NT2/D1 (cell line): Measurements from ENCODE around the gene SEMA3F.

Experiments
- DNase-seq: peaks from one replicate; pipeline ENCODE4 v3.0.0-alpha.2; 2011; ENCODE audit warnings: low read depth, low spot score
- H3K27me3 ChIP-seq: 2 replicates; pipeline ENCODE4 v1.6.0; 2011; ENCODE audit warnings: mild to moderate bottlenecking; ENCODE audit not compliant: insufficient read length, insufficient read depth
- H3K36me3 ChIP-seq: 2 replicates; pipeline ENCODE4 v1.6.1; 2011; ENCODE audit warnings: mild to moderate bottlenecking, low read length, mixed read lengths; ENCODE audit not compliant: insufficient read depth, insufficient read length
- H3K4me1 ChIP-seq: 2 replicates; pipeline ENCODE4 v1.5.1; 2011; ENCODE audit not compliant: insufficient read depth, insufficient read length
- H3K4me3 ChIP-seq: 2 replicates; pipeline ENCODE4 v1.5.1; 2011; ENCODE audit warnings: low read depth; ENCODE audit not compliant: insufficient read length
- H3K9ac ChIP-seq: 2 replicates; pipeline ENCODE4 v1.6.0; 2011; ENCODE audit warnings: low read depth; ENCODE audit not compliant: insufficient read length
- H3K9me3 ChIP-seq: 2 replicates; pipeline ENCODE4 v1.5.1; 2011; ENCODE audit warnings: mild to moderate bottlenecking, low read length; ENCODE audit not compliant: insufficient read depth
- SUZ12 ChIP-seq: IDR thresholded peaks from 2 replicates; pipeline ENCODE4 v1.6.1; 2011; ENCODE audit not compliant: insufficient read length, insufficient read depth; ENCODE audit errors: extremely low read depth
- YY1 ChIP-seq: IDR thresholded peaks from 2 replicates; pipeline ENCODE4 v1.6.1; 2011; ENCODE audit not compliant: insufficient read length, insufficient read depth
- ZNF274 ChIP-seq: IDR thresholded peaks from 2 replicates; pipeline ENCODE4 v1.6.1; 2011; ENCODE audit warnings: mild to moderate bottlenecking, low read depth, low read length

SEMA3F gene

DNA sequence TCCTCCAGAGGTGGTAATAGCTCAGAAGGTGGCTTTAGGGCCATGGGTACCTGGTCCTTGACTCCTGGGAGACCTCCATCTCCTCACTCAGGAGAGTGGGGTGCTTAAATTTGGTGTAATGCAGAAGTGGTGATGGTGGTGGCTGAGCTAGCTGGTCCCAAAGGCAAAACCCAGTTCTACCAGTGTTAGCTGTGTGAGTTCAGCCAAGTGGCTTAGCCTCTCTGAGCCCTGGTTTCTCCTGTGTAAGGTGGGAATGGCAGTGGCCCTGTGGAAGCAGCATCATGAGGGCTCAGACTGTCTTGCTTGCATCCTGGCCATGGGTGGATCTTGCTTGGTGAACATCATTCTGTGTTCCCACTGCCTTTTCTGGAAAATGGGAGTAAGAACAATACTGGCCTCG is 9.4 kb downstream of the SEMA3F start:
- Histone ChIP-seq H3K4me3 (no peak overlapping the region), H3K9ac (no peak overlapping the region), H3K27me3 (no peaks in the 10 kb centered on the region), H3K36me3 (peaks cover 40% of the 10 kb centered on the region), H3K9me3 (no peaks in the 10 kb centered on the region), H3K4me1 (peaks cover 26% of the 10 kb centered on the region)
- no peak for DNase-seq
- TF ChIP-seq SUZ12 (no peak), ZNF274 (no peak), YY1 (no peak)

DNA sequence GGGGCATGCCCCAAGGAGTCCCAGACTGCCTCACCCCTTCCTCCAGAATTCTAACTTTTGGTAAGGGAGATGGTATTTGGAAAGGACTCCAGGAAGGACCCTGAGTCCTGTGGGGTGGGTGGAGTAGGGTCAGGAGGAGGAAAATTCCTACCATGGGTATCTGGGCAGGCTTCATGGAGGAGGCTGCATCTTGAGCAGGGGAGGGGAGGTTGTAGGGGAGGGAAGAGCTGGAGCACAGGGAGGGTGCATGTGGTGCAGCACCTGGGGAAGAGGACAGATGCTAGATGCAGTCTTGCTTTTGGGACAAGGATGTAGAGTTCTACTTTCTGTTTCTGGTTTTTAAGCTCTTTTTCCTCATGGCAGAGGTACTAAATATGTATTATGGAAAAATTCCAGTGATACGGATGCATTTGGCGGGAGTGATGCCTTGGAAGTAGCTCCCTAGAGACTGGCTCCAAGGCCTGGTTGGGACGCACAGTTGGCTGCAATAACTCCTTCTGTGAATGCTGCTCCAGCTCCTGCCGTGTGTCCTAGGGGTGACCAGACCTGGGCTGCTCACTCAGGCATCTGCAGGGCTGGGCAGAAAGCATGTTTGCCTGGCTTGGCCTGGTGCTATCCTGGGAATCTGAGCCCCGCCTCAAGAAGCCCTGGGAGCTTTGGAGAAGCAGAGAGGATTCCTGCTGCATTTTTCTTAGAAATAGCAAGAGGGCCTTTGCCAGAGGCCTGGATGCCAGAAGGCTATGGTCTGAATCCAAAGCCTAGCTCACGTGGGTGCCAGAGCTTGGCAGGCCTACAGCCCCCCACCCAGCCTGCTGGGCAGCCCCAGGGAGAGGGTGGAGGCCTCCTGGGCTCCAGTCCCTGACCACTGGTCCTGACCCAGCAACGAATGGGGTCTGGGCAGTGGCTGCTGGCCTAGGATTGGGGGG is 10.1 kb downstream of the SEMA3F start:
- Histone ChIP-seq H3K36me3 (peaks cover 33% of the 10 kb centered on the region), H3K27me3 (no peaks in the 10 kb centered on the region), H3K9me3 (no peaks in the 10 kb centered on the region), H3K4me1 (peaks cover 29% of the 10 kb centered on the region), H3K9ac (peak overlapping the region; percentile 29), H3K4me3 (no peak overlapping the region)
- no peak for DNase-seq
- TF ChIP-seq ZNF274 (no peak), SUZ12 (no peak), YY1 (no peak)

DNA sequence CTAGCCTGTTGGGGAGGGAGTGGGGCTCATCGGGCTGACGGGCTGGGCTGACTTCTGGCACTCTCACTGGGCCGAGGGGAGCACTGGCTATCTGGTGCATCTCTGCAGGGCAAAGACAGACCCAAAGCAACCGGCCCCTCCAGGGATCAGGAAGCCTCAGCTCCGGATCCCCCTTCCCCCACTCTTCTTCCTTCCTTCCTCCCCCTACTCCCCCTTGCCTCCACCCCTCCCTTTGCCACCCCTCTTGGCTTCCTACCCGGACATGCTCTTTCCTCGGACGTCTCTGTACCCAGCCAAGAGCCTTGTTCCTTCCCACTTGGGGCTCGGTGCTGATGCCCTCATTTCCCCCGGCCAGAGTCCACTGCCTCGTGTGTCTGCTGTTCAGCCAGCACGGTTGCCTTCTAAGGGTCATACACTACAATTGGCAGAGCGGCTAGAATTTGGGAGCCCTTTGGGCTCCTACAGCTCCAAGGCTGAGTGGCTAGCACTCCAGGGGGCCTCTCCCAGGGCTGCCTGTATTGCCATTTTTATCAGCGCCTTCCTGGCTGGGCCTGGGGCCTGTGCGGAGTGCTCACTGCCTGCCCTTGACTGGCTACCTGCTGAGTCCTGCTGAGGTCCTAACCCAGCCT is 10.9 kb downstream of the SEMA3F start:
- peaks cover 34% of the 10 kb centered on the region for H3K4me1 ChIP-seq
- no peak overlapping the region for H3K4me3 ChIP-seq
- H3K36me3 ChIP-seq: peaks cover 30% of the 10 kb centered on the region
- DNase-seq: no peak
- TF ChIP-seq YY1 (no peak), ZNF274 (no peak), SUZ12 (no peak)
- H3K9ac ChIP-seq: peak overlapping the region; percentile 29
- H3K27me3 ChIP-seq: no peaks in the 10 kb centered on the region
- no peaks in the 10 kb centered on the region for H3K9me3 ChIP-seq

DNA sequence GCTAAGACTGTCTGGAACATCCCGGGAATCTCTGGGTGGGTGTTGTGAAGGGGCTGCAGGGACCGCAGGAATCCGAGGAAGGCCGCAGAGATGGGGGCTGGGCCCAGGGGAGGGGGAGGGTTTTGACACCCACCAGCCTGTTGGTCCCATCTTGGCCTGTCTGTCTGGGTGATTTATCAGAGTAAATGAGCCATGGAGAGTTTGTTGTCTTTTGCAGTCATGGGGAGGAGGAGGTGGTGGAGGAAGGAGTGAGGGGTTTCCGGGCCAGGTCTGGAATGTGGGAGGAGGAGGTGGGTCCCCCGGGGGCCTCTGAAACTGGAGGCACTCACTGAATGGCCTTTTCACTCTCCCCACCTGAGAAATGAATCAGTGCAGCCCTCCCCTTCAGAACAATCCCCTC is 11.5 kb downstream of the SEMA3F start:
- Histone ChIP-seq H3K4me1 (peaks cover 35% of the 10 kb centered on the region), H3K36me3 (peaks cover 25% of the 10 kb centered on the region), H3K9me3 (no peaks in the 10 kb centered on the region), H3K4me3 (no peak overlapping the region), H3K27me3 (no peaks in the 10 kb centered on the region), H3K9ac (no peak overlapping the region)
- TF ChIP-seq ZNF274: no peak
- TF ChIP-seq SUZ12: no peak
- no peak for TF ChIP-seq YY1
- DNase-seq: no peak

DNA sequence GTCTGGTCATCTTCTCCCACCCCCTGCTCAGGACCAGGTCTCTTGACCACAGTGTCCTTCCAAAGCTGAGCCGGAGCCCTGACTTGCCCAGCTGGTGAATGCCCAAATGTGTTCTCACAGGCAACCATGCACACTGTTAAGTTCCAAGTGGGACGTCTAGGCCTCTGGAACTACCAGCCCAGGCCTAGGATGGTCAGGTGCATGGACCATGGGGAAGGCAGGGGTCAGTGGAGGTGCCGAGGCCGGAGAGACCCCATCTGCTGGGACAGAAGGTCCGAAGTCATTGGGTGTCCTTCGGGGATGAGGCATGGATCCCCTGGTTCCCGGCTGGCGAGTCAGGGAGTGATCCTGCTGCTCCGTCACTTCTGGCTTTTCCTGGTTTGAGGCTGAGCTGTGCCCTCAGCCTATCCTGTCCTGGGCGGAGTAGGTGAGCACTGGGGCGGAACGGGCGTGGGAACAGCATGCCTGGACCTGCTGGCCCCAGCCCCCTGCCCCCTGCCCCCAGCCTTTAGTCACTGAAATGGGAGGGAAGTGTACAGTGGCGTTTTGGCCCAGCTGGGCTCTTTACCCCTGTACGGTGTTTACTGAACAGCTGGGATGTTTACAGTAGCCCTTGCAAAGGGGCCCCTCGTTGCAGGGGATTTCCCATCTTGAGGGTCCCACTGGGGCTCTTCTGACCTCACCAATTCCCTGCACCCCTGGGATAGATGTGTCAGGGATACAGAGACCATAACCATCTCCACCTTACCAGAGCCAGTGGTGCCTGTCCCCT is 12.1 kb downstream of the SEMA3F start:
- TF ChIP-seq ZNF274 (no peak), YY1 (no peak), SUZ12 (no peak)
- H3K4me3 ChIP-seq: no peak overlapping the region
- H3K9ac ChIP-seq: no peak overlapping the region
- no peaks in the 10 kb centered on the region for H3K27me3 ChIP-seq
- H3K9me3 ChIP-seq: no peaks in the 10 kb centered on the region
- no peak for DNase-seq
- H3K36me3 ChIP-seq: peaks cover 18% of the 10 kb centered on the region
- peaks cover 35% of the 10 kb centered on the region for H3K4me1 ChIP-seq

DNA sequence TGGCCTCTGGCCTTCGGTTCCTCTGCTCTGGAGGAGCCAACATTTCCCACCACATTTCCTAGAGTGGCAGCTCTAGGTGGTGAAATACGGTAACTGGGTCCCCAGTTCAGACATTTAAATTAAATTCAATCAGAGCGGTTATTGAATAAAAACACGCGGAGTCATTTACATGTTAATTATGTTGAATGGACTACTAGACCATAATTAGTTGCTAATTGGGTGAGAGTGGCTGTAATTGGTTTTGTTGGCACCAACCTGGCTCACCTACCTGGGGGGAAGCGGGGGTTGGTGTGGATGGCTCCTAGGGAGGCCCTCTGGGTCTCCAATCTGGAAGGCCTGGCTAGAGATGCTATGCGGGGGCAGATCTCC is 12.7 kb downstream of the SEMA3F start:
- no peak overlapping the region for H3K9ac ChIP-seq
- H3K4me3 ChIP-seq: no peak overlapping the region
- DNase-seq: no peak
- H3K36me3 ChIP-seq: peaks cover 13% of the 10 kb centered on the region
- TF ChIP-seq YY1 (no peak), ZNF274 (no peak), SUZ12 (no peak)
- no peaks in the 10 kb centered on the region for H3K9me3 ChIP-seq
- H3K27me3 ChIP-seq: no peaks in the 10 kb centered on the region
- H3K4me1 ChIP-seq: peaks cover 37% of the 10 kb centered on the region
